ENCODE measurements around the gene GAB2.
A peak's percentile ranks its signal among the peaks of the same experiment; 100 is the strongest.

- TF ChIP-seq POLR2A (IDR thresholded peaks at IDR 0.05; ENCODE audit: low read depth, low read length) (peak; percentile 78), BHLHE40 (IDR thresholded peaks at IDR 0.05; ENCODE audit: borderline replicate concordance in 1 of 2, low read depth in 2 of 2, low read length in 1 of 2) (peak; percentile 38 to 58; a peak in 2 of 4 replicates), HDAC6 (IDR thresholded peaks at IDR 0.05; ENCODE audit: unreplicated experiment) (no peak), CTCF (IDR thresholded peaks at IDR 0.05 in 2 of 3, conservative IDR thresholded peaks at IDR 0.05 in 1 of 3; ENCODE audit: control insufficient read depth in 2 of 3, extremely low read depth in 1 of 3, insufficient read depth in 1 of 3, low read depth in 3 of 3, low read length in 3 of 3) (no peak), ZBTB33 (IDR thresholded peaks at IDR 0.05) (no peak), ATF3 (IDR thresholded peaks at IDR 0.05; ENCODE audit: borderline replicate concordance, extremely low read depth, low read depth, low read length) (no peak), RAD21 (IDR thresholded peaks at IDR 0.05; ENCODE audit: insufficient read depth, low read depth, low read length) (no peak), GABPA (IDR thresholded peaks at IDR 0.05; ENCODE audit: low read depth) (peak; percentile 52; the same call in 1 of the 2 replicates), PML (IDR thresholded peaks at IDR 0.05; ENCODE audit: low read length) (peak; percentile 82; the same call in 1 of the 2 replicates), YY1 (IDR thresholded peaks at IDR 0.05; ENCODE audit: low read depth, low read length) (no peak), SREBF1 (IDR thresholded peaks at IDR 0.05; ENCODE audit: low read length) (no peak), NR2C2 (IDR thresholded peaks at IDR 0.05; ENCODE audit: borderline replicate concordance, control insufficient read depth, insufficient read length, low read depth) (no peak), POLR2AphosphoS2 (IDR thresholded peaks at IDR 0.05; ENCODE audit: low read depth, low read length) (no peak)
Observed at GRCh38 chr11:78465169-78465942, 47.7 kb upstream of the GAB2 start.
